Adrenal gland (tissue), 9 donors: Measurements from ENCODE around the gene SORL1-AS1.

Source experiments
- DNase-seq, 7 donors: peaks; one replicate each; pipeline ENCODE4 v3.0.0-alpha.2; 2019 to 2020
- H3K27ac ChIP-seq, 5 donors: fragments of 200-600 bp; sonication (generic) in 4 of 5; 1 replicate in 3 of 5; 2 replicates in 2 of 5; pipeline versions ENCODE4 v1.5.1 to v1.8.0; 2016 to 2020; ENCODE audit warnings: mild to moderate bottlenecking in 1 of 5
- H3K27me3 ChIP-seq: fragments of 200-600 bp; 2 replicates; pipeline ENCODE4 v1.8.0; 2021
- H3K36me3 ChIP-seq, 2 donors: fragments of 200-600 bp; replicated peaks in 1 of 2; 1 replicate in 1 of 2; 2 replicates in 1 of 2; pipeline versions ENCODE4 v1.5.1 to v1.8.0; 2018 to 2022
- H3K4me1 ChIP-seq, 2 donors: fragments of 200-600 bp; replicated peaks in 1 of 2; 1 replicate in 1 of 2; 2 replicates in 1 of 2; pipeline versions ENCODE4 v1.5.1 to v1.8.0; 2018 to 2021
- H3K4me3 ChIP-seq, 4 donors: fragments of 200-600 bp; sonication (generic) in 3 of 4; one replicate each; pipeline ENCODE4 v1.5.1; 2016 to 2018
- H3K9me3 ChIP-seq, 3 donors: fragments of 200-600 bp; sonication (generic) in 1 of 3; replicated peaks in 1 of 3; 1 replicate in 2 of 3; 2 replicates in 1 of 3; pipeline versions ENCODE4 v1.5.1 to v1.8.0; 2016 to 2021
- POLR2A ChIP-seq, 2 donors: fragments of 450-650 bp; IDR thresholded peaks; one replicate each; pipeline ENCODE4 v1.6.1; 2017; ENCODE audit warnings: antibody characterized with exemption in 2 of 2, mild to moderate bottlenecking in 2 of 2, moderate library complexity in 1 of 2
- WGBS, 4 donors: extraction: QIAGEN DNeasy Blood & Tissue Kit in 2 of 4; methylation state at CpG; one replicate each; pipeline versions ENCODE4 v1.1.5 to v1.1.7; 2013 to 2017; 5-methylcytosine and 5-hydroxymethylcytosine counted together
- intact Hi-C, 2 donors: fragments of 100-400 bp; cut with DNase I; formaldehyde crosslinking; loops; one replicate each; pipeline versions ENCODE4 v1.14.1 to v1.15.0; 2022 to 2023
- TF ChIP-seq, protein P1 (sequence below), 6 experiments: fragments of 450-650 bp in 4 of 6; fragments of 200-600 bp in 2 of 6; sonication (generic) in 1 of 6; IDR thresholded peaks; 1 replicate in 5 of 6; 2 replicates in 1 of 6; pipeline versions ENCODE4 v1.5.1 to v1.8.0; 2016 to 2021; ENCODE audit warnings: antibody characterized with exemption in 6 of 6, mild to moderate bottlenecking in 2 of 6, moderate library complexity in 1 of 6
- donor health status: healthy with polysubstance abuse.
- donor health status: Bipolar disorder and iron deficiency.
- donor health status: DM: yes; HTN: yes; CAD: no.
- donor health status: DM: no; HTN: no; CAD: no.
- donor health status: DM: no; HTN: no; CAD: no.

Gene SORL1-AS1

GRCh38 chr11:121426476-121427399 lies 26.0 kb downstream of the SORL1-AS1 start:
- peaks cover 0 to 8% of the 10 kb centered on the region in 2 donors for H3K4me1 ChIP-seq
- no peaks in the 10 kb centered on the region for H3K27me3 ChIP-seq
- H3K4me3 ChIP-seq: peak overlapping the region in 1 of 4 donors; percentile 36
- TF ChIP-seq, protein P1, sequence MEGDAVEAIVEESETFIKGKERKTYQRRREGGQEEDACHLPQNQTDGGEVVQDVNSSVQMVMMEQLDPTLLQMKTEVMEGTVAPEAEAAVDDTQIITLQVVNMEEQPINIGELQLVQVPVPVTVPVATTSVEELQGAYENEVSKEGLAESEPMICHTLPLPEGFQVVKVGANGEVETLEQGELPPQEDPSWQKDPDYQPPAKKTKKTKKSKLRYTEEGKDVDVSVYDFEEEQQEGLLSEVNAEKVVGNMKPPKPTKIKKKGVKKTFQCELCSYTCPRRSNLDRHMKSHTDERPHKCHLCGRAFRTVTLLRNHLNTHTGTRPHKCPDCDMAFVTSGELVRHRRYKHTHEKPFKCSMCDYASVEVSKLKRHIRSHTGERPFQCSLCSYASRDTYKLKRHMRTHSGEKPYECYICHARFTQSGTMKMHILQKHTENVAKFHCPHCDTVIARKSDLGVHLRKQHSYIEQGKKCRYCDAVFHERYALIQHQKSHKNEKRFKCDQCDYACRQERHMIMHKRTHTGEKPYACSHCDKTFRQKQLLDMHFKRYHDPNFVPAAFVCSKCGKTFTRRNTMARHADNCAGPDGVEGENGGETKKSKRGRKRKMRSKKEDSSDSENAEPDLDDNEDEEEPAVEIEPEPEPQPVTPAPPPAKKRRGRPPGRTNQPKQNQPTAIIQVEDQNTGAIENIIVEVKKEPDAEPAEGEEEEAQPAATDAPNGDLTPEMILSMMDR (IDR thresholded peaks at IDR 0.05): peak in 2 of 6 experiments; percentile 14 to 18
- no peak for TF ChIP-seq POLR2A (IDR thresholded peaks at IDR 0.05)
- no peaks in the 10 kb centered on the region for H3K9me3 ChIP-seq
- H3K27ac ChIP-seq: no peak overlapping the region
- DNase-seq: peak in 5 of 7 donors; percentile 22 to 56 (median 27)
- intact Hi-C loops: no loop called here
- H3K36me3 ChIP-seq: no peaks in the 10 kb centered on the region
- 25 to 70% (median 38%) methylated on average over 17 to 48 of the region's 48 CpGs for WGBS, 4 donors

GRCh38 chr11:121425828-121426227 lies 26.9 kb downstream of the SORL1-AS1 start:
- Histone ChIP-seq H3K27ac (no peak overlapping the region), H3K9me3 (no peaks in the 10 kb centered on the region), H3K4me3 (no peak overlapping the region), H3K4me1 (peaks cover 0 to 8% of the 10 kb centered on the region in 2 donors), H3K27me3 (no peaks in the 10 kb centered on the region), H3K36me3 (no peaks in the 10 kb centered on the region)
- 86 to 94% (median 92%) methylated on average over 4 to 5 of the region's 5 CpGs for WGBS, 4 donors
- TF ChIP-seq, protein P1 (IDR thresholded peaks at IDR 0.05): no peak
- no peak for TF ChIP-seq POLR2A (IDR thresholded peaks at IDR 0.05)
- intact Hi-C loops: no loop called here
- no peak for DNase-seq

DNA sequence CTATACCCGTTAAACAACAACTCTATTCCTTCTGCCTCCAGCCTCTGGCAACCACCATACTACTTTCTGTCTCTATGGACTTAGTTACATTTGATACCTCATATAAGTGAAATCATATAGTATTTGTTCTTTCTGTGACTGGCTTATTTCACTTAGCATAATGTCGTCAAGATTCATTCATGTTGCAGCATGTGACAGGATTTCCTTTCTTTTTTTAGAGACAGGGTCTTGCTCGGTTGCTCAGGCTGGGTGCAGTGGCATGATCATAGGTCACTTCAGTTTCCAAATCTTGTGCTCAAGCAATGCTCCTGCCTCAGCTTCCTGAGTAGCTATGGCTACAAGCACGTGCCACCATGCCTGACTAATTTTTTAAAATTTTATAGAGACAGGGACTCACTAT lies 30.1 kb downstream of the SORL1-AS1 start:
- no peaks in the 10 kb centered on the region for H3K9me3 ChIP-seq
- intact Hi-C loops: no loop called here
- no peaks in the 10 kb centered on the region for H3K36me3 ChIP-seq
- DNase-seq: no peak
- TF ChIP-seq POLR2A (IDR thresholded peaks at IDR 0.05): no peak
- TF ChIP-seq, protein P1 (IDR thresholded peaks at IDR 0.05): no peak
- no peaks in the 10 kb centered on the region for H3K27me3 ChIP-seq
- WGBS, 4 donors: 48 to 65% (median 57%) methylated on average over 4 of the region's 4 CpGs
- H3K4me1 ChIP-seq: peaks cover 0 to 9% of the 10 kb centered on the region in 2 donors
- H3K27ac ChIP-seq: no peak overlapping the region
- no peak overlapping the region for H3K4me3 ChIP-seq

GRCh38 chr11:121421149-121421901 lies 31.4 kb downstream of the SORL1-AS1 start:
- TF ChIP-seq POLR2A (IDR thresholded peaks at IDR 0.05): no peak
- TF ChIP-seq, protein P1 (IDR thresholded peaks at IDR 0.05): no peak
- WGBS, 4 donors: 50 to 83% (median 71%) methylated on average over 4 of the region's 4 CpGs
- no peak overlapping the region for H3K27ac ChIP-seq
- H3K4me3 ChIP-seq: no peak overlapping the region
- no peak for DNase-seq
- peaks cover 6 to 13% of the 10 kb centered on the region in 2 donors for H3K4me1 ChIP-seq
- H3K9me3 ChIP-seq: no peaks in the 10 kb centered on the region
- H3K36me3 ChIP-seq: no peaks in the 10 kb centered on the region
- no peaks in the 10 kb centered on the region for H3K27me3 ChIP-seq
- intact Hi-C loops: no loop called here
